ENCODE measurements around the gene MAF. TPM values are rescaled to one million over a fixed set of nuclear protein-coding genes. Genes with fewer than 3 reads are reported as not detected.

The MAF gene
- total and polyA plus RNA-seq, 12 donors: 7.2 to 114 (median 57.0) TPM

GRCh38 chr16:79618692-79619050, 18.1 kb upstream of the MAF start:
- H3K4me3 ChIP-seq: no peak overlapping the region
- no peak for DNase-seq
- intact Hi-C loops (cut with DNase I): no loop called here
- TF ChIP-seq POLR2A (IDR thresholded peaks at IDR 0.05) (no peak), CTCF (IDR thresholded peaks at IDR 0.05) (no peak)
- 76 to 100% (median 91%) methylated on average over 1 to 7 of the region's 7 CpGs for WGBS, 4 donors
- no peaks in the 10 kb centered on the region for H3K4me1 ChIP-seq (replicated peaks in 1 of 2)
- no peaks in the 10 kb centered on the region for H3K27me3 ChIP-seq
- H3K27ac ChIP-seq: no peak overlapping the region
- H3K9me3 ChIP-seq (replicated peaks in 1 of 3): no peaks in the 10 kb centered on the region
- no peaks in the 10 kb centered on the region for H3K36me3 ChIP-seq (replicated peaks in 1 of 2)

- H3K9me3 ChIP-seq (replicated peaks in 1 of 3): no peaks in the 10 kb centered on the region
- H3K4me3 ChIP-seq: no peak overlapping the region
- TF ChIP-seq POLR2A (IDR thresholded peaks at IDR 0.05) (no peak), CTCF (IDR thresholded peaks at IDR 0.05) (no peak)
- no peaks in the 10 kb centered on the region for H3K36me3 ChIP-seq (replicated peaks in 1 of 2)
- H3K27me3 ChIP-seq: no peaks in the 10 kb centered on the region
- no peak overlapping the region for H3K27ac ChIP-seq
- 70 to 85% (median 80%) methylated on average over 5 of the region's 5 CpGs for WGBS, 4 donors
- no peak for DNase-seq
- no peaks in the 10 kb centered on the region for H3K4me1 ChIP-seq (replicated peaks in 1 of 2)
- intact Hi-C loops (cut with DNase I): no loop called here
These were observed 17.6 kb upstream of the MAF start for GRCh38 chr16:79618041-79618691.

DNA sequence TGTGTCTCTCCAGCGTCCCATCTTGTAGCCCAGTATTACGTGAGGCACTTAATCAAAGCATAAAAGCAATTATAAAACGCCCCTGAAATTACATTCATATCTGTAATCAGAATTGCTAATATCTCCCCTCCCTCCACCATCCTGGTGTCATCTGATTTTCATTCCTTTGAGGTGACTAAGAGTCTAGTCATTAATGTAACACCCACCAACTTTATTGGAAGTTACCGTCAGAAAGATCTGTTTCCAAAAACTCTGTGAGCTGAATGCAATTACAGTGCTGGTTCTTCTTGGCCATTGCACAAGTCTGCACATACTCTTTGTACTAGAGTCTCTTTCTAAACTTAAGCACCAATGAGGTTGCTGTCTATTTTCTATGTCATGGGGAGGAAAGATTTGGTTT, 12.5 kb upstream of the MAF start:
- no peak overlapping the region for H3K4me3 ChIP-seq
- intact Hi-C loops (cut with DNase I): no loop called here
- no peak for DNase-seq
- H3K4me1 ChIP-seq (replicated peaks in 1 of 2): peaks cover 0 to 2% of the 10 kb centered on the region in 2 donors
- TF ChIP-seq POLR2A (IDR thresholded peaks at IDR 0.05): no peak
- no peak for TF ChIP-seq CTCF (IDR thresholded peaks at IDR 0.05)
- H3K36me3 ChIP-seq (replicated peaks in 1 of 2): no peaks in the 10 kb centered on the region
- H3K9me3 ChIP-seq (replicated peaks in 1 of 3): no peaks in the 10 kb centered on the region
- H3K27ac ChIP-seq: no peak overlapping the region
- 65 to 85% (median 78%) methylated on average over 4 of the region's 4 CpGs for WGBS, 4 donors
- H3K27me3 ChIP-seq: no peaks in the 10 kb centered on the region

- intact Hi-C loops (cut with DNase I): no loop called here
- H3K27ac ChIP-seq: no peak overlapping the region
- H3K4me3 ChIP-seq: no peak overlapping the region
- H3K36me3 ChIP-seq (replicated peaks in 1 of 2): no peaks in the 10 kb centered on the region
- H3K9me3 ChIP-seq (replicated peaks in 1 of 3): no peaks in the 10 kb centered on the region
- no peak for TF ChIP-seq CTCF (IDR thresholded peaks at IDR 0.05)
- no peak for TF ChIP-seq POLR2A (IDR thresholded peaks at IDR 0.05)
- H3K27me3 ChIP-seq: no peaks in the 10 kb centered on the region
- H3K4me1 ChIP-seq (replicated peaks in 1 of 2): peaks cover 0 to 8% of the 10 kb centered on the region in 2 donors
- WGBS, 4 donors: 89 to 94% (median 91%) methylated on average over 2 of the region's 2 CpGs
- DNase-seq: no peak
These were observed 11.7 kb upstream of the MAF start for GRCh38 chr16:79612207-79612606.
